H1 (cell line): ENCODE measurements around the gene ZNF618. TPM values are rescaled to one million over a fixed set of nuclear protein-coding genes. Genes with fewer than 3 reads are reported as not detected.

Experiments used
- CTCF ChIA-PET: fragments of 300-600 bp; sonication (Branson Sonifier 250); formaldehyde crosslinking; loops from one replicate; lab custom pipeline; 2021; ENCODE audit not compliant: partially characterized antibody; lab: Charles Lee
- POLR2A ChIA-PET: fragments of 300-600 bp; sonication (Branson Sonifier 250); formaldehyde crosslinking; loops from one replicate; lab custom pipeline; 2021; ENCODE audit warnings: inconsistent platforms; ENCODE audit not compliant: partially characterized antibody; lab: Charles Lee
- DNase-seq, 2 experiments: peaks; one replicate each; pipeline versions ENCODE4 v3.0.0 to v3.0.0-alpha.2; 2010 to 2022; ENCODE audit warnings: low spot score in 2 of 2, low read depth in 1 of 2, mixed read lengths in 1 of 2
- FAIRE-seq: peaks from 2 replicates; lab custom pipeline; 2011; peaks lifted over from hg19 to GRCh38; lab: Jason Lieb, UNC
- H2AFZ ChIP-seq: 2 replicates; pipeline ENCODE4 v1.8.1; 2012; ENCODE audit warnings: low read length, inconsistent platforms
- H2AK5ac ChIP-seq: 2 replicates; pipeline ENCODE4 v1.6.1; 2013; ENCODE audit warnings: low read depth, low read length
- H2BK120ac ChIP-seq: replicated peaks from 2 replicates; pipeline ENCODE3; 2013; ENCODE audit warnings: low read depth, low read length, inconsistent platforms
- H2BK12ac ChIP-seq: 2 replicates; pipeline ENCODE4 v1.6.1; 2013; ENCODE audit warnings: low read depth, low read length
- H2BK15ac ChIP-seq: 2 replicates; pipeline ENCODE4 v1.6.1; 2013; ENCODE audit warnings: low read length
- H2BK20ac ChIP-seq: 2 replicates; pipeline ENCODE4 v1.6.1; 2013; ENCODE audit warnings: low read length
- H2BK5ac ChIP-seq: 2 replicates; pipeline ENCODE4 v1.6.1; 2013; ENCODE audit warnings: low read depth, low read length
- H3K14ac ChIP-seq: 2 replicates; pipeline ENCODE4 v1.6.1; 2013; ENCODE audit warnings: inconsistent platforms; ENCODE audit not compliant: insufficient read length
- H3K18ac ChIP-seq: 2 replicates; pipeline ENCODE4 v1.6.1; 2013; ENCODE audit warnings: low read length; ENCODE audit errors: extremely low read depth
- H3K23ac ChIP-seq: 2 replicates; pipeline ENCODE4 v1.6.1; 2013; ENCODE audit warnings: inconsistent platforms; ENCODE audit not compliant: insufficient read length
- H3K23me2 ChIP-seq: 2 replicates; pipeline ENCODE4 v1.6.1; 2013; ENCODE audit warnings: low read depth, low read length
- H3K27ac ChIP-seq: 2 replicates; pipeline ENCODE4 v1.6.1; 2011; ENCODE audit warnings: low read depth, low read length, inconsistent platforms
- H3K27me3 ChIP-seq, 4 experiments: replicated peaks in 1 of 4; 1 replicate in 1 of 4; 2 replicates in 3 of 4; pipeline versions ENCODE4 v1.6.1 to v1.8.1; 2011 to 2013; ENCODE audit warnings: low read length in 3 of 4, mild to moderate bottlenecking in 3 of 4, inconsistent platforms in 2 of 4, mixed read lengths in 2 of 4, moderate library complexity in 1 of 4; ENCODE audit not compliant: control insufficient read depth in 3 of 4, insufficient read depth in 3 of 4; ENCODE audit errors: extremely low read depth in 1 of 4
- H3K36me3 ChIP-seq, 4 experiments: 2 replicates each; pipeline versions ENCODE4 v1.6.1 to v1.8.1; 2011 to 2013; ENCODE audit warnings: mild to moderate bottlenecking in 4 of 4, low read length in 3 of 4, moderate library complexity in 2 of 4, control low read depth in 1 of 4, inconsistent platforms in 1 of 4; ENCODE audit not compliant: insufficient read depth in 4 of 4, control insufficient read depth in 2 of 4
- H3K4ac ChIP-seq: replicated peaks from 2 replicates; pipeline ENCODE3; 2013; ENCODE audit warnings: low read length, low read depth, mixed read lengths, inconsistent platforms; ENCODE audit not compliant: insufficient read length
- H3K4me1 ChIP-seq, 4 experiments: replicated peaks in 1 of 4; 1 replicate in 1 of 4; 2 replicates in 3 of 4; pipeline versions ENCODE4 v1.6.1 to v1.8.1; 2011 to 2013; ENCODE audit warnings: low read length in 3 of 4, inconsistent platforms in 2 of 4, mixed read lengths in 1 of 4; ENCODE audit not compliant: insufficient read depth in 4 of 4, control insufficient read depth in 3 of 4
- H3K4me2 ChIP-seq, 2 experiments: 2 replicates each; pipeline versions ENCODE4 v1.6.1 to v1.8.1; 2011 to 2013; ENCODE audit warnings: low read depth in 2 of 2, low read length in 2 of 2, control low read depth in 1 of 2, inconsistent platforms in 1 of 2, mild to moderate bottlenecking in 1 of 2; ENCODE audit not compliant: insufficient read depth in 1 of 2
- H3K4me3 ChIP-seq, 4 experiments: fragments of 200-600, 300-600 bp in 1 of 4; sonication (generic), shearing (Covaris generic), sonication (Bioruptor Twin) in 1 of 4; 2 replicates each; pipeline versions ENCODE4 v1.5.1 to v1.8.1; 2011 to 2016; ENCODE audit warnings: low read length in 4 of 4, low read depth in 3 of 4, control low read depth in 2 of 4, inconsistent platforms in 2 of 4, mild to moderate bottlenecking in 2 of 4, mixed read lengths in 1 of 4, moderate library complexity in 1 of 4; ENCODE audit not compliant: insufficient read depth in 2 of 4; ENCODE audit errors: extremely low read depth in 1 of 4
- H3K56ac ChIP-seq: replicated peaks from 2 replicates; pipeline ENCODE3; 2013; ENCODE audit warnings: low read depth, mild to moderate bottlenecking, mixed read lengths, low read length, inconsistent platforms; ENCODE audit not compliant: insufficient read length
- H3K79me1 ChIP-seq: 2 replicates; pipeline ENCODE4 v1.6.1; 2013; ENCODE audit warnings: low read depth, low read length, control low read depth
- H3K79me2 ChIP-seq, 2 experiments: 2 replicates each; pipeline versions ENCODE4 v1.6.1 to v1.8.1; 2012 to 2013; ENCODE audit warnings: low read length in 2 of 2, mild to moderate bottlenecking in 2 of 2, inconsistent platforms in 1 of 2; ENCODE audit not compliant: insufficient read depth in 2 of 2, control insufficient read depth in 1 of 2
- H3K9ac ChIP-seq, 4 experiments: replicated peaks in 1 of 4; 1 replicate in 1 of 4; 2 replicates in 3 of 4; pipeline versions ENCODE4 v1.6.1 to v1.8.1; 2011 to 2013; ENCODE audit warnings: low read depth in 3 of 4, low read length in 3 of 4, control low read depth in 2 of 4, mild to moderate bottlenecking in 2 of 4, moderate library complexity in 2 of 4, inconsistent platforms in 1 of 4; ENCODE audit errors: extremely low read depth in 1 of 4
- H3K9me3 ChIP-seq, 2 experiments: 2 replicates each; pipeline versions ENCODE4 v1.6.1 to v1.8.1; 2012 to 2013; ENCODE audit warnings: mild to moderate bottlenecking in 2 of 2, moderate library complexity in 2 of 2, control low read depth in 1 of 2, inconsistent platforms in 1 of 2, low read depth in 1 of 2, low read length in 1 of 2, mixed read lengths in 1 of 2; ENCODE audit not compliant: insufficient read depth in 2 of 2
- H4K20me1 ChIP-seq, 2 experiments: replicated peaks in 1 of 2; 2 replicates each; pipeline versions ENCODE3 to v1.8.1; 2011 to 2013; ENCODE audit warnings: inconsistent platforms in 2 of 2, low read length in 2 of 2, mild to moderate bottlenecking in 1 of 2; ENCODE audit not compliant: insufficient read depth in 2 of 2, control insufficient read depth in 1 of 2
- H4K5ac ChIP-seq: 2 replicates; pipeline ENCODE4 v1.6.1; 2013; ENCODE audit warnings: low read length, low read depth, mixed read lengths, inconsistent platforms; ENCODE audit not compliant: insufficient read length
- H4K8ac ChIP-seq: 2 replicates; pipeline ENCODE4 v1.8.0; 2013; ENCODE audit warnings: mild to moderate bottlenecking, moderate library complexity, low read length, inconsistent platforms; ENCODE audit not compliant: insufficient read depth; ENCODE audit errors: extremely low read depth
- H4K91ac ChIP-seq: replicated peaks from 2 replicates; pipeline ENCODE3; 2013; ENCODE audit warnings: low read length, mixed read lengths, inconsistent platforms; ENCODE audit not compliant: insufficient read length
- BACH1 ChIP-seq: IDR thresholded peaks from 2 replicates; pipeline ENCODE4 v1.6.1; 2012; ENCODE audit warnings: low read length, improper control_type of control experiment
- EP300 ChIP-seq, 2 experiments: IDR thresholded peaks; 1 replicate in 1 of 2; 2 replicates in 1 of 2; pipeline ENCODE4 v1.6.1; 2011 to 2012; ENCODE audit warnings: low read depth in 2 of 2, low read length in 2 of 2, mild to moderate bottlenecking in 2 of 2, borderline replicate concordance in 1 of 2, inconsistent platforms in 1 of 2, moderate library complexity in 1 of 2
- KDM4A ChIP-seq: IDR thresholded peaks from one replicate; pipeline ENCODE4 v1.7.1; 2012; ENCODE audit warnings: low read depth, mild to moderate bottlenecking, moderate library complexity, low read length, inconsistent platforms; ENCODE audit not compliant: severe bottlenecking
- MAFK ChIP-seq: IDR thresholded peaks from 2 replicates; pipeline ENCODE4 v1.6.1; 2012; ENCODE audit warnings: low read depth, mild to moderate bottlenecking, improper control_type of control experiment, low read length
- SAP30 ChIP-seq: fragments of 300-600 bp; sonication (generic); IDR thresholded peaks from 2 replicates; pipeline ENCODE4 v1.7.1; 2012; ENCODE audit warnings: low read length, moderate library complexity, mild to moderate bottlenecking, inconsistent platforms; ENCODE audit not compliant: insufficient read depth, insufficient replicate concordance
- SIRT6 ChIP-seq: IDR thresholded peaks from one replicate; pipeline ENCODE4 v1.7.1; 2012; ENCODE audit warnings: low read length, inconsistent platforms
- TAF7 ChIP-seq: optimal IDR thresholded peaks from 2 replicates; pipeline ENCODE3; 2011; ENCODE audit warnings: low read depth, mild to moderate bottlenecking, inconsistent platforms, low read length, moderate library complexity, borderline replicate concordance
- TEAD4 ChIP-seq: IDR thresholded peaks from 2 replicates; pipeline ENCODE4 v1.6.1; 2012; ENCODE audit warnings: low read depth, low read length, inconsistent platforms, mixed read lengths
- WGBS, 2 experiments: shearing (Covaris generic) in 1 of 2; methylation state at CpG; one replicate each; pipeline versions ENCODE4 v1.1.6 to v1.1.7; 2013 to 2015; ENCODE audit warnings: low lambda C conversion rate in 2 of 2, mixed read lengths in 2 of 2, inconsistent platforms in 1 of 2, low coverage in 1 of 2, missing lambda C conversion rate in 1 of 2; ENCODE audit not compliant: insufficient replicate concordance in 2 of 2, insufficient coverage in 1 of 2, insufficient read length in 1 of 2; ENCODE audit errors: extremely low coverage in 1 of 2, missing lambda C conversion rate in 1 of 2; 5-methylcytosine and 5-hydroxymethylcytosine counted together
- polyA plus RNA-seq, 7 experiments: library from polyadenylated mRNA; depleted of rRNA in 3 of 7; stranded (reverse) in 5 of 7; unstranded in 2 of 7; fragments of >200 nt in 5 of 7; fragments of 200-250 nt in 2 of 7; gene quantifications; 1 replicate in 5 of 7; 2 replicates in 1 of 7; 4 replicates in 1 of 7; pipeline versions ENCODE4 v1.2.1 to v1.2.3, GENCODE V29; 2011 to 2013; ENCODE audit warnings: missing spikeins in 2 of 7, mixed read lengths in 2 of 7
- total RNA-seq: library from RNA; stranded (reverse); fragmentation: NEBNext Ultra II Directional; extraction: Animal tissue kit (Norgen Biotek cat#: 25700); gene quantifications from 2 replicates; pipeline ENCODE4 v1.2.1, GENCODE V29; 2021

The ZNF618 gene
- total and polyA plus RNA-seq, 2 of the 8 experiments (the other 6 are each of a cell fraction or from before 2014, with no cell fraction given), result 9.6 to 28.5 TPM

GRCh38 chr9:114046875-114047274 is 170.8 kb downstream of the ZNF618 start:
- H3K56ac ChIP-seq, result no peak overlapping the region
- peaks cover 7 to 33% (median 12%) of the 10 kb centered on the region in 4 experiments; a peak in 7 of 8 replicates for H3K36me3 ChIP-seq
- H4K8ac ChIP-seq, result no peak overlapping the region
- H3K18ac ChIP-seq, result no peak overlapping the region
- no peaks in the 10 kb centered on the region for H3K79me2 ChIP-seq
- H3K9me3 ChIP-seq, result no peaks in the 10 kb centered on the region
- H3K27ac ChIP-seq, result no peak overlapping the region
- no peak overlapping the region for H2BK120ac ChIP-seq
- H2BK5ac ChIP-seq, result no peak overlapping the region
- no peak overlapping the region for H3K4ac ChIP-seq
- H2AK5ac ChIP-seq, result no peak overlapping the region
- ChIA-PET CTCF (interaction anchor here (0.7 to 1.5 kb wide), 21 partner anchors 8 to 364 kb away, joined by 3 to 5 read pairs (median 3); partner anchors contain the start of gene AMBP), POLR2A (no interaction called here)
- no peak overlapping the region for H2BK12ac ChIP-seq
- no peak overlapping the region for H4K91ac ChIP-seq
- DNase-seq (no peak), FAIRE-seq (no peak)
- H3K23ac ChIP-seq, result no peak overlapping the region
- peaks cover 0 to 3% of the 10 kb centered on the region in 2 experiments for H4K20me1 ChIP-seq
- no peak for TF ChIP-seq TEAD4
- TF ChIP-seq KDM4A, result no peak
- TF ChIP-seq MAFK, result no peak
- no peak for TF ChIP-seq SAP30
- no peak for TF ChIP-seq BACH1
- no peak for TF ChIP-seq TAF7
- no peak for TF ChIP-seq SIRT6
- no peak for TF ChIP-seq EP300 (IDR thresholded peaks at IDR 0.05; ENCODE audit: borderline replicate concordance in 1 of 2, low read depth in 2 of 2, low read length in 2 of 2)
- no peak overlapping the region for H2BK15ac ChIP-seq
- H4K5ac ChIP-seq, result no peak overlapping the region
- H3K4me3 ChIP-seq, result no peak overlapping the region
- H3K79me1 ChIP-seq, result no peaks in the 10 kb centered on the region
- no peak overlapping the region for H3K14ac ChIP-seq
- H3K4me1 ChIP-seq, result no peaks in the 10 kb centered on the region
- 93% methylated on average over 1 of the region's 1 CpG; no CpG with 5 or more reads in 1 of the 2 experiments for WGBS, 2 experiments
- no peak overlapping the region for H2AFZ ChIP-seq
- H3K23me2 ChIP-seq, result no peaks in the 10 kb centered on the region
- no peak overlapping the region for H3K4me2 ChIP-seq
- no peak overlapping the region for H3K9ac ChIP-seq
- H3K27me3 ChIP-seq, result no peaks in the 10 kb centered on the region
- H2BK20ac ChIP-seq, result no peak overlapping the region
